Measurements from ENCODE around the gene TPTE2.
"Not testable (repeated sequence)": the region's sequence is repeated elsewhere in the genome, so short reads cannot be mapped to it uniquely, and the experiment has no call there.

The TPTE2 gene

GRCh38 chr13:19561127-19561582, at the start of gene TPTE2:
TSS of gene TPTE2 (minus strand) at chr13:19561532. CDS start at chr13:19503234, 58,298 bp downstream.
- not testable (repeated sequence) for DNase-seq

- no peak for DNase-seq
Observed at GRCh38 chr13:19607523-19608078, 46.3 kb upstream of the TPTE2 start.

GRCh38 chr13:19606737-19607136, 45.4 kb upstream of the TPTE2 start:
- no peak for DNase-seq

- no peak for DNase-seq
Observed at GRCh38 chr13:19606152-19606551, 44.8 kb upstream of the TPTE2 start.

- no peak for DNase-seq
Observed at GRCh38 chr13:19605161-19605955, 44.0 kb upstream of the TPTE2 start.

GRCh38 chr13:19604306-19604705, 43.0 kb upstream of the TPTE2 start:
- no peak for DNase-seq

- DNase-seq: peak; percentile 62
Observed at GRCh38 chr13:19601749-19602725, 40.7 kb upstream of the TPTE2 start.

GRCh38 chr13:19597523-19597922, 36.2 kb upstream of the TPTE2 start:
- DNase-seq: no peak

GRCh38 chr13:19596960-19597361, 35.6 kb upstream of the TPTE2 start:
- no peak for DNase-seq

- no peak for DNase-seq
Observed at GRCh38 chr13:19596086-19596485, 34.8 kb upstream of the TPTE2 start.

- DNase-seq: peak; percentile 63
Observed at GRCh38 chr13:19592657-19593180, 31.4 kb upstream of the TPTE2 start.

- peak; percentile 50 for DNase-seq
Observed at GRCh38 chr13:19591864-19592263, 30.5 kb upstream of the TPTE2 start.

- DNase-seq: no peak
Observed at GRCh38 chr13:19590423-19590822, 29.1 kb upstream of the TPTE2 start.

GRCh38 chr13:19589312-19589711, 28.0 kb upstream of the TPTE2 start:
- no peak for DNase-seq

- DNase-seq: peak; percentile 73
Observed at GRCh38 chr13:19587635-19588300, 26.4 kb upstream of the TPTE2 start.

- peak; percentile 77 for DNase-seq
Observed at GRCh38 chr13:19586904-19587634, 25.7 kb upstream of the TPTE2 start.

GRCh38 chr13:19581675-19582074, 20.3 kb upstream of the TPTE2 start:
- DNase-seq: no peak

- no peak for DNase-seq
Observed at GRCh38 chr13:19575230-19575629, 13.9 kb upstream of the TPTE2 start.

GRCh38 chr13:19573120-19573716, 11.9 kb upstream of the TPTE2 start:
- no peak for DNase-seq

GRCh38 chr13:19572280-19572679, 10.9 kb upstream of the TPTE2 start:
- DNase-seq: no peak

GRCh38 chr13:19567820-19568534, 6.6 kb upstream of the TPTE2 start:
- DNase-seq: no peak
